ENCODE measurements around the gene GID4. TPM values are rescaled to one million over a fixed set of nuclear protein-coding genes. Genes with fewer than 3 reads are reported as not detected.
A peak's percentile ranks its signal among the peaks of the same experiment; 100 is the strongest.

Gene GID4
- total RNA-seq, 5 donors from 2014 or later (not counting 1 experiment from before 2014, with no cell fraction given) = 7.9 to 12.3 (median 10.0) TPM

GRCh38 chr17:18028952-18029540 lies 10.2 kb upstream of the GID4 start:
- H3K9me3 ChIP-seq = no peaks in the 10 kb centered on the region
- Mint-ChIP-seq H3K36me3 (peaks cover 26% of the 10 kb centered on the region), H3K27me3 (no peaks in the 10 kb centered on the region), H3K9me3 (no peaks in the 10 kb centered on the region), H3K4me1 (peaks cover 15 to 29% (median 25%) of the 10 kb centered on the region in 3 donors), H3K27ac (no peak overlapping the region), H3K4me3 (no peak overlapping the region)
- no peak overlapping the region for H3K27ac ChIP-seq (ENCODE audit: low read length)
- H3K4me1 ChIP-seq (ENCODE audit: control insufficient read depth in 1 of 2, extremely low read depth in 1 of 2, insufficient read depth in 2 of 2, low read length in 2 of 2) = peaks cover 0 to 23% of the 10 kb centered on the region in 2 experiments
- H3K4me3 ChIP-seq (ENCODE audit: control insufficient read depth in 1 of 2, extremely low read depth in 1 of 2, low read length in 1 of 2) = no peak overlapping the region
- ATAC-seq (replicated peaks in 1 of 4) (no peak), DNase-seq (no peak)
- H3K36me3 ChIP-seq (ENCODE audit: control insufficient read depth in 2 of 2, extremely low read depth in 1 of 2, insufficient read depth in 1 of 2, low read length in 1 of 2) = peaks cover 10 to 23% of the 10 kb centered on the region in 2 donors
- no CpG with 5 or more reads among the region's 8 CpGs for WGBS (ENCODE audit: insufficient coverage)
- H3K27me3 ChIP-seq (replicated peaks in 1 of 2; ENCODE audit: control insufficient read depth in 2 of 2, extremely low read depth in 1 of 2, insufficient read depth in 2 of 2, low read length in 1 of 2) = no peaks in the 10 kb centered on the region
- POLR2A ChIA-PET = interaction anchor here in 1 of 2 donors (0.6 kb wide), 1 partner anchor 11 kb away, joined by 3 read pairs; no protein-coding TSS in a partner anchor
- CTCF ChIA-PET = interaction anchor here in 1 of 2 donors (0.7 kb wide), 1 partner anchor 445 kb away, joined by 5 read pairs; no protein-coding TSS in a partner anchor

GRCh38 chr17:18031955-18032354 lies 7.3 kb upstream of the GID4 start:
- Mint-ChIP-seq H3K36me3 (peaks cover 5% of the 10 kb centered on the region), H3K27me3 (no peaks in the 10 kb centered on the region), H3K4me3 (no peak overlapping the region), H3K4me1 (peaks cover 14 to 17% (median 15%) of the 10 kb centered on the region in 3 donors), H3K9me3 (no peaks in the 10 kb centered on the region), H3K27ac (no peak overlapping the region)
- ATAC-seq (replicated peaks in 1 of 4) = no peak
- Histone ChIP-seq H3K4me1 (ENCODE audit: control insufficient read depth in 1 of 2, extremely low read depth in 1 of 2, insufficient read depth in 2 of 2, low read length in 2 of 2) (peaks cover 0 to 7% of the 10 kb centered on the region in 2 experiments), H3K36me3 (ENCODE audit: control insufficient read depth in 2 of 2, extremely low read depth in 1 of 2, insufficient read depth in 1 of 2, low read length in 1 of 2) (peaks cover 2 to 11% of the 10 kb centered on the region in 2 donors), H3K27ac (ENCODE audit: low read length) (no peak overlapping the region), H3K9me3 (no peaks in the 10 kb centered on the region), H3K27me3 (replicated peaks in 1 of 2; ENCODE audit: control insufficient read depth in 2 of 2, extremely low read depth in 1 of 2, insufficient read depth in 2 of 2, low read length in 1 of 2) (no peaks in the 10 kb centered on the region), H3K4me3 (ENCODE audit: control insufficient read depth in 1 of 2, extremely low read depth in 1 of 2, low read length in 1 of 2) (no peak overlapping the region)
- ChIA-PET CTCF (interaction anchor here in 1 of 2 donors (1.1 kb wide), 1 partner anchor 349 kb away, joined by 3 read pairs; no protein-coding TSS in a partner anchor), POLR2A (no interaction called here)
- 76% methylated on average over 2 of the region's 2 CpGs for WGBS (ENCODE audit: insufficient coverage)
- DNase-seq = no peak

GRCh38 chr17:18033442-18034099 lies 5.6 kb upstream of the GID4 start:
- Histone ChIP-seq H3K9me3 (no peaks in the 10 kb centered on the region), H3K4me3 (ENCODE audit: control insufficient read depth in 1 of 2, extremely low read depth in 1 of 2, low read length in 1 of 2) (no peak overlapping the region), H3K36me3 (ENCODE audit: control insufficient read depth in 2 of 2, extremely low read depth in 1 of 2, insufficient read depth in 1 of 2, low read length in 1 of 2) (peaks cover 0 to 2% of the 10 kb centered on the region in 2 donors), H3K4me1 (ENCODE audit: control insufficient read depth in 1 of 2, extremely low read depth in 1 of 2, insufficient read depth in 2 of 2, low read length in 2 of 2) (peaks cover 7 to 19% of the 10 kb centered on the region in 2 experiments), H3K27me3 (replicated peaks in 1 of 2; ENCODE audit: control insufficient read depth in 2 of 2, extremely low read depth in 1 of 2, insufficient read depth in 2 of 2, low read length in 1 of 2) (no peaks in the 10 kb centered on the region), H3K27ac (ENCODE audit: low read length) (no peak overlapping the region)
- Mint-ChIP-seq H3K4me3 (no peak overlapping the region), H3K27ac (no peak overlapping the region), H3K9me3 (no peaks in the 10 kb centered on the region), H3K36me3 (no peaks in the 10 kb centered on the region), H3K27me3 (no peaks in the 10 kb centered on the region), H3K4me1 (peaks cover 29 to 33% (median 30%) of the 10 kb centered on the region in 3 donors)
- POLR2A ChIA-PET = interaction anchor here in 1 of 2 donors (0.6 kb wide), 1 partner anchor 308 kb away, joined by 5 read pairs; no protein-coding TSS in a partner anchor
- ATAC-seq (replicated peaks in 1 of 4) (peak; percentile 94 to 97 (median 96)), DNase-seq (peak in 32 of 35 experiments; percentile 14 to 85 (median 44))
- WGBS (ENCODE audit: insufficient coverage) = 21% methylated on average over 5 of the region's 5 CpGs
- CTCF ChIA-PET = interaction anchor here (0.5 to 1.7 kb wide), 9 partner anchors 30 to 606 kb away, joined by 3 to 9 read pairs (median 5); partner anchors contain the start of genes DRC3 (in 1 of the 2) and TOM1L2 (in 1 of the 2)

- H3K9me3 ChIP-seq = no peaks in the 10 kb centered on the region
- H3K36me3 ChIP-seq (ENCODE audit: control insufficient read depth in 2 of 2, extremely low read depth in 1 of 2, insufficient read depth in 1 of 2, low read length in 1 of 2) = no peaks in the 10 kb centered on the region
- peak overlapping the region in 1 of 2 donors; percentile 39 for H3K27ac Mint-ChIP-seq
- H3K27ac ChIP-seq (ENCODE audit: low read length) = no peak overlapping the region
- no peak overlapping the region for H3K4me3 Mint-ChIP-seq
- 100% methylated on average over 2 of the region's 2 CpGs for WGBS (ENCODE audit: insufficient coverage)
- peaks cover 37 to 46% (median 43%) of the 10 kb centered on the region in 3 donors for H3K4me1 Mint-ChIP-seq
- ATAC-seq (replicated peaks in 1 of 4) = no peak
- H3K4me3 ChIP-seq (ENCODE audit: control insufficient read depth in 1 of 2, extremely low read depth in 1 of 2, low read length in 1 of 2) = no peak overlapping the region
- CTCF ChIA-PET = interaction anchor here (0.6 to 0.8 kb wide), 3 partner anchors 63 to 371 kb away, joined by 3 to 4 read pairs (median 3); partner anchors contain the start of genes DRC3 (in 1 of the 2) and TOM1L2 (in 1 of the 2)
- H3K27me3 Mint-ChIP-seq = no peaks in the 10 kb centered on the region
- no peak for DNase-seq
- H3K36me3 Mint-ChIP-seq = no peaks in the 10 kb centered on the region
- H3K4me1 ChIP-seq (ENCODE audit: control insufficient read depth in 1 of 2, extremely low read depth in 1 of 2, insufficient read depth in 2 of 2, low read length in 2 of 2) = peaks cover 13 to 30% of the 10 kb centered on the region in 2 experiments
- POLR2A ChIA-PET = no interaction called here
- H3K27me3 ChIP-seq (replicated peaks in 1 of 2; ENCODE audit: control insufficient read depth in 2 of 2, extremely low read depth in 1 of 2, insufficient read depth in 2 of 2, low read length in 1 of 2) = no peaks in the 10 kb centered on the region
- no peaks in the 10 kb centered on the region for H3K9me3 Mint-ChIP-seq
These were observed 3.5 kb upstream of the GID4 start for GRCh38 chr17:18035704-18036103.

GRCh38 chr17:18037486-18037885 lies 1.7 kb upstream of the GID4 start:
- H3K9me3 ChIP-seq = no peaks in the 10 kb centered on the region
- POLR2A ChIA-PET = no interaction called here
- no peak overlapping the region for H3K4me3 ChIP-seq (ENCODE audit: control insufficient read depth in 1 of 2, extremely low read depth in 1 of 2, low read length in 1 of 2)
- H3K27me3 ChIP-seq (replicated peaks in 1 of 2; ENCODE audit: control insufficient read depth in 2 of 2, extremely low read depth in 1 of 2, insufficient read depth in 2 of 2, low read length in 1 of 2) = no peaks in the 10 kb centered on the region
- H3K4me1 ChIP-seq (ENCODE audit: control insufficient read depth in 1 of 2, extremely low read depth in 1 of 2, insufficient read depth in 2 of 2, low read length in 2 of 2) = peaks cover 13 to 40% of the 10 kb centered on the region in 2 experiments
- CTCF ChIA-PET = no interaction called here
- H3K36me3 Mint-ChIP-seq = no peaks in the 10 kb centered on the region
- WGBS (ENCODE audit: insufficient coverage) = 18% methylated on average over 1 of the region's 6 CpGs
- H3K4me1 Mint-ChIP-seq = peaks cover 50 to 62% (median 61%) of the 10 kb centered on the region in 3 donors
- ATAC-seq (replicated peaks in 1 of 4) (no peak), DNase-seq (no peak)
- no peaks in the 10 kb centered on the region for H3K27me3 Mint-ChIP-seq
- no peak overlapping the region for H3K27ac ChIP-seq (ENCODE audit: low read length)
- H3K27ac Mint-ChIP-seq = no peak overlapping the region
- H3K9me3 Mint-ChIP-seq = no peaks in the 10 kb centered on the region
- no peaks in the 10 kb centered on the region for H3K36me3 ChIP-seq (ENCODE audit: control insufficient read depth in 2 of 2, extremely low read depth in 1 of 2, insufficient read depth in 1 of 2, low read length in 1 of 2)
- peak overlapping the region; percentile 91 to 98 (median 92) for H3K4me3 Mint-ChIP-seq

GRCh38 chr17:18038149-18038850 lies 908 bp upstream of the GID4 start:
- H3K9me3 Mint-ChIP-seq = no peaks in the 10 kb centered on the region
- POLR2A ChIA-PET = interaction anchor here (0.6 kb wide), 2 partner anchors 66 to 86 kb away, joined by 3 to 10 read pairs; partner anchors contain the start of genes DRC3 (in 1 of the 2) and TOM1L2 (in 1 of the 2)
- no peaks in the 10 kb centered on the region for H3K36me3 Mint-ChIP-seq
- H3K4me1 ChIP-seq (ENCODE audit: control insufficient read depth in 1 of 2, extremely low read depth in 1 of 2, insufficient read depth in 2 of 2, low read length in 2 of 2) = peaks cover 13 to 40% of the 10 kb centered on the region in 2 experiments
- peak overlapping the region; percentile 35 for H3K27ac ChIP-seq (ENCODE audit: low read length)
- no peaks in the 10 kb centered on the region for H3K9me3 ChIP-seq
- H3K4me3 ChIP-seq (ENCODE audit: control insufficient read depth in 1 of 2, extremely low read depth in 1 of 2, low read length in 1 of 2) = peak overlapping the region; percentile 67 to 91
- H3K4me1 Mint-ChIP-seq = peaks cover 53 to 62% (median 61%) of the 10 kb centered on the region in 3 donors
- H3K27me3 ChIP-seq (replicated peaks in 1 of 2; ENCODE audit: control insufficient read depth in 2 of 2, extremely low read depth in 1 of 2, insufficient read depth in 2 of 2, low read length in 1 of 2) = no peaks in the 10 kb centered on the region
- H3K36me3 ChIP-seq (ENCODE audit: control insufficient read depth in 2 of 2, extremely low read depth in 1 of 2, insufficient read depth in 1 of 2, low read length in 1 of 2) = no peaks in the 10 kb centered on the region
- CTCF ChIA-PET = interaction anchor here in 1 of 2 donors (0.9 kb wide), 1 partner anchor 66 kb away, joined by 3 read pairs; the partner anchor contains the start of genes DRC3 and TOM1L2
- peak overlapping the region; percentile 91 to 98 (median 92) for H3K4me3 Mint-ChIP-seq
- ATAC-seq (replicated peaks in 1 of 4) (no peak), DNase-seq (peak in 2 of 35 experiments; percentile 17 to 43)
- H3K27me3 Mint-ChIP-seq = no peaks in the 10 kb centered on the region
- WGBS (ENCODE audit: insufficient coverage) = 0% methylated on average over 12 of the region's 13 CpGs
- H3K27ac Mint-ChIP-seq = peak overlapping the region; percentile 85 to 95

All from T-cell (primary cell).